ENCODE data around the gene ZDHHC22. TPM values are rescaled to one million over a fixed set of nuclear protein-coding genes. Genes with fewer than 3 reads are reported as not detected.

ZDHHC22 gene
- total RNA-seq, 1 experiment from 2014 or later = 11.3 TPM

DNA sequence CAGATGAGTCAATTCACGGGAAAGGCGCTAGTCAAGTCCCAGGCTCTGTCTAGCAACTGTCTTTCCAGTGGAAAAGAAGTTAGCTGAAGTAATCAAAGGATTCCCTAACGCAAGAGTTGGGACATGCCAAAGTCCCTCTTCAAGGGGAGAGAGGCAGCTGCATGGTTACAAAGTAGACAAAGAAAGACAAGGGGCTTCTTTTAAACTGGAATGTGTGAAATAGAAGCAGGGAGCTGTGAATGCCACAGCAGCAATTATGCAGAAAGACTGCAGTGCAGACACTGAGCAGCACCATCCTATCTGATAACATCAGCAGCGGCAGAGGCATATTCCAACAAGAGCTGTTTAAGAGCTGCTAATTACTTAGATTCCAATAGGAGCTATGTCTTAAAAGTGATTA, 56.1 kb downstream of the ZDHHC22 start:
- H2AFZ ChIP-seq (ENCODE audit: low read length) = no peak overlapping the region

More for the DNA sequence above, 56.1 kb downstream of the ZDHHC22 start:
- peak overlapping the region; percentile 97 for H2BK20ac ChIP-seq (ENCODE audit: low read depth, low read length, poor library complexity, severe bottlenecking)
- H2BK15ac ChIP-seq (ENCODE audit: low read depth, low read length) = no peak overlapping the region
- no peak for DNase-seq
- no peak overlapping the region for H3K27ac ChIP-seq (ENCODE audit: insufficient read length, low read depth, low read length)
- no peaks in the 10 kb centered on the region for H3K79me1 ChIP-seq (ENCODE audit: insufficient read depth, low read depth, low read length, poor library complexity, severe bottlenecking)
- peak overlapping the region; percentile 4 to 87 (median 49); a peak in 3 of 7 replicates for H3K27ac Mint-ChIP-seq
- no peaks in the 10 kb centered on the region for H3K79me2 ChIP-seq (ENCODE audit: insufficient read depth, low read length)
- no peak overlapping the region for H2AK5ac ChIP-seq (ENCODE audit: insufficient read length, low read length)
- no peak overlapping the region for H4K8ac ChIP-seq (replicated peaks; ENCODE audit: insufficient read length, low read depth, low read length)
- H2BK12ac ChIP-seq (ENCODE audit: insufficient read length, low read depth, low read length) = peak overlapping the region; percentile 98
- TF ChIP-seq, protein P1, sequence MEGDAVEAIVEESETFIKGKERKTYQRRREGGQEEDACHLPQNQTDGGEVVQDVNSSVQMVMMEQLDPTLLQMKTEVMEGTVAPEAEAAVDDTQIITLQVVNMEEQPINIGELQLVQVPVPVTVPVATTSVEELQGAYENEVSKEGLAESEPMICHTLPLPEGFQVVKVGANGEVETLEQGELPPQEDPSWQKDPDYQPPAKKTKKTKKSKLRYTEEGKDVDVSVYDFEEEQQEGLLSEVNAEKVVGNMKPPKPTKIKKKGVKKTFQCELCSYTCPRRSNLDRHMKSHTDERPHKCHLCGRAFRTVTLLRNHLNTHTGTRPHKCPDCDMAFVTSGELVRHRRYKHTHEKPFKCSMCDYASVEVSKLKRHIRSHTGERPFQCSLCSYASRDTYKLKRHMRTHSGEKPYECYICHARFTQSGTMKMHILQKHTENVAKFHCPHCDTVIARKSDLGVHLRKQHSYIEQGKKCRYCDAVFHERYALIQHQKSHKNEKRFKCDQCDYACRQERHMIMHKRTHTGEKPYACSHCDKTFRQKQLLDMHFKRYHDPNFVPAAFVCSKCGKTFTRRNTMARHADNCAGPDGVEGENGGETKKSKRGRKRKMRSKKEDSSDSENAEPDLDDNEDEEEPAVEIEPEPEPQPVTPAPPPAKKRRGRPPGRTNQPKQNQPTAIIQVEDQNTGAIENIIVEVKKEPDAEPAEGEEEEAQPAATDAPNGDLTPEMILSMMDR (conservative IDR thresholded peaks at IDR 0.05) = no peak
- peak overlapping the region; percentile 94 for H3K4ac ChIP-seq (ENCODE audit: low read depth, low read length)
- H3K9me3 ChIP-seq (ENCODE audit: control insufficient read depth, low read depth, low read length) = no peaks in the 10 kb centered on the region
- peak overlapping the region; percentile 88 for H4K5ac ChIP-seq (ENCODE audit: insufficient read length, low read depth, low read length)
- no peaks in the 10 kb centered on the region for H4K20me1 ChIP-seq (ENCODE audit: control insufficient read depth, insufficient read depth, insufficient read length)
- H3K36me3 Mint-ChIP-seq (ENCODE audit: insufficient read depth in 1 of 3, low read depth in 3 of 3) = peaks cover 0 to under 1% (median 0%) of the 10 kb centered on the region in 3 experiments; a peak in 1 of 7 replicates
- no peak overlapping the region for H3K23ac ChIP-seq (ENCODE audit: insufficient read length, low read depth, low read length)
- no peak overlapping the region for H3K56ac ChIP-seq (ENCODE audit: insufficient read length, low read depth, low read length)
- H3K23me2 ChIP-seq (ENCODE audit: insufficient read length, low read depth, low read length, poor library complexity, severe bottlenecking) = no peaks in the 10 kb centered on the region
- peaks cover 10% of the 10 kb centered on the region; the same call in 1 of the 2 replicates for H3K4me1 ChIP-seq (ENCODE audit: insufficient read depth, low read length)
- no peaks in the 10 kb centered on the region for H3K27me3 Mint-ChIP-seq (ENCODE audit: low read depth)
- H3K9ac ChIP-seq (ENCODE audit: extremely low read depth, insufficient read length, low read length) = no peak overlapping the region
- peak overlapping the region; percentile 93 for H3K18ac ChIP-seq (ENCODE audit: insufficient read length, low read depth, low read length)
- peak overlapping the region; percentile 77; the same call in 1 of the 2 replicates for H3K14ac ChIP-seq (ENCODE audit: insufficient read depth, low read length)
- peaks cover under 1 to 8% of the 10 kb centered on the region in 2 experiments; a peak in 3 of 5 replicates for H3K9me3 Mint-ChIP-seq
- H2BK120ac ChIP-seq (ENCODE audit: low read depth, low read length, poor library complexity, severe bottlenecking) = peak overlapping the region; percentile 10
- H3K4me2 ChIP-seq (ENCODE audit: insufficient read depth, insufficient read length, low read length) = no peak overlapping the region
- peak overlapping the region; percentile 92 for H3T11ph ChIP-seq (ENCODE audit: low read length)
- no CpG with 5 or more reads among the region's 4 CpGs for WGBS (ENCODE audit: extremely low coverage, insufficient read length, low lambda C conversion rate)
- peak overlapping the region; percentile 95 for H4K91ac ChIP-seq (ENCODE audit: insufficient read length, low read depth, low read length)
- no peak overlapping the region for H2BK5ac ChIP-seq (ENCODE audit: insufficient read length, low read length)
- H3K4me3 Mint-ChIP-seq = no peak overlapping the region
- no peaks in the 10 kb centered on the region for H3K27me3 ChIP-seq (ENCODE audit: insufficient read depth, low read length)
- peaks cover 46 to 52% of the 10 kb centered on the region in 2 experiments for H3K4me1 Mint-ChIP-seq

Measured in H9 (cell line).